H9 (cell line): ENCODE measurements around the gene PIP5K1C. TPM values are rescaled to one million over a fixed set of nuclear protein-coding genes. Genes with fewer than 3 reads are reported as not detected.
A peak's percentile ranks its signal among the peaks of the same experiment; 100 is the strongest.

Experiments used
- DNase-seq: peaks from one replicate; pipeline ENCODE4 v3.0.0-alpha.2; 2017
- H2AFZ ChIP-seq: one replicate; pipeline ENCODE4 v1.6.1; 2013; ENCODE audit warnings: mild to moderate bottlenecking, low read length, control low read depth, moderate library complexity
- H2AK5ac ChIP-seq: 2 replicates; pipeline ENCODE4 v1.6.1; 2013; ENCODE audit warnings: low read length, control low read depth, mixed read lengths; ENCODE audit not compliant: insufficient read length
- H2BK120ac ChIP-seq: one replicate; pipeline ENCODE4 v1.6.1; 2013; ENCODE audit warnings: low read depth, mild to moderate bottlenecking, low read length, control low read depth, inconsistent platforms; ENCODE audit not compliant: poor library complexity, severe bottlenecking
- H2BK12ac ChIP-seq: 2 replicates; pipeline ENCODE4 v1.6.1; 2013; ENCODE audit warnings: low read length, control low read depth, mixed read lengths, low read depth; ENCODE audit not compliant: insufficient read length
- H2BK15ac ChIP-seq: 2 replicates; pipeline ENCODE4 v1.6.1; 2013; ENCODE audit warnings: low read depth, low read length, control low read depth
- H2BK20ac ChIP-seq: one replicate; pipeline ENCODE4 v1.6.1; 2013; ENCODE audit warnings: low read depth, mild to moderate bottlenecking, low read length, control low read depth, inconsistent platforms; ENCODE audit not compliant: poor library complexity, severe bottlenecking
- H2BK5ac ChIP-seq: 2 replicates; pipeline ENCODE4 v1.6.1; 2013; ENCODE audit warnings: low read length, control low read depth, mixed read lengths; ENCODE audit not compliant: insufficient read length
- H3K14ac ChIP-seq: 2 replicates; pipeline ENCODE4 v1.6.1; 2013; ENCODE audit warnings: low read length, control low read depth; ENCODE audit not compliant: insufficient read depth
- H3K18ac ChIP-seq: 2 replicates; pipeline ENCODE4 v1.6.1; 2013; ENCODE audit warnings: low read depth, mild to moderate bottlenecking, mixed read lengths, low read length, control low read depth; ENCODE audit not compliant: insufficient read length
- H3K23ac ChIP-seq: 2 replicates; pipeline ENCODE4 v1.6.1; 2013; ENCODE audit warnings: low read length, control low read depth, mixed read lengths, low read depth; ENCODE audit not compliant: insufficient read length
- H3K23me2 ChIP-seq: 2 replicates; pipeline ENCODE4 v1.6.1; 2013; ENCODE audit warnings: low read depth, mild to moderate bottlenecking, mixed read lengths, low read length, control low read depth; ENCODE audit not compliant: insufficient read length, poor library complexity, severe bottlenecking
- H3K27ac ChIP-seq: 2 replicates; pipeline ENCODE4 v1.5.1; 2013; ENCODE audit warnings: low read length, control low read depth, mixed read lengths, low read depth; ENCODE audit not compliant: insufficient read length
- H3K27me3 ChIP-seq: 2 replicates; pipeline ENCODE4 v1.6.1; 2013; ENCODE audit warnings: low read length, control low read depth, inconsistent platforms; ENCODE audit not compliant: insufficient read depth
- H3K4ac ChIP-seq: 2 replicates; pipeline ENCODE4 v1.6.1; 2013; ENCODE audit warnings: low read depth, mild to moderate bottlenecking, control low read depth, inconsistent platforms, low read length, moderate library complexity
- H3K4me1 ChIP-seq: 2 replicates; pipeline ENCODE4 v1.6.1; 2013; ENCODE audit warnings: low read length, control low read depth, inconsistent platforms; ENCODE audit not compliant: insufficient read depth
- H3K4me2 ChIP-seq: 2 replicates; pipeline ENCODE4 v1.6.1; 2013; ENCODE audit warnings: low read length, control low read depth, mixed read lengths; ENCODE audit not compliant: insufficient read length, insufficient read depth
- H3K56ac ChIP-seq: 2 replicates; pipeline ENCODE4 v1.6.1; 2013; ENCODE audit warnings: low read depth, mild to moderate bottlenecking, mixed read lengths, low read length, control low read depth; ENCODE audit not compliant: insufficient read length
- H3K79me1 ChIP-seq: 2 replicates; pipeline ENCODE4 v1.6.1; 2013; ENCODE audit warnings: low read depth, mild to moderate bottlenecking, moderate library complexity, low read length, control low read depth, inconsistent platforms; ENCODE audit not compliant: insufficient read depth, poor library complexity, severe bottlenecking
- H3K79me2 ChIP-seq: 2 replicates; pipeline ENCODE4 v1.6.1; 2013; ENCODE audit warnings: low read length, control low read depth, inconsistent platforms; ENCODE audit not compliant: insufficient read depth
- H3K9ac ChIP-seq: 2 replicates; pipeline ENCODE4 v1.6.1; 2013; ENCODE audit warnings: low read length, control low read depth, mixed read lengths; ENCODE audit not compliant: insufficient read length; ENCODE audit errors: extremely low read depth
- H3K9me3 ChIP-seq: one replicate; pipeline ENCODE4 v1.6.1; 2013; ENCODE audit warnings: low read depth, low read length, inconsistent platforms; ENCODE audit not compliant: control insufficient read depth
- H3T11ph ChIP-seq: one replicate; pipeline ENCODE4 v1.6.1; 2013; ENCODE audit warnings: mild to moderate bottlenecking, low read length, control low read depth, inconsistent platforms
- H4K20me1 ChIP-seq: one replicate; pipeline ENCODE4 v1.6.1; 2013; ENCODE audit not compliant: control insufficient read depth, insufficient read length, insufficient read depth
- H4K5ac ChIP-seq: 2 replicates; pipeline ENCODE4 v1.6.1; 2013; ENCODE audit warnings: low read depth, mild to moderate bottlenecking, mixed read lengths, low read length, control low read depth; ENCODE audit not compliant: insufficient read length
- H4K8ac ChIP-seq: replicated peaks from 2 replicates; pipeline ENCODE4 v1.6.1; 2013; ENCODE audit warnings: low read length, control low read depth, mixed read lengths, low read depth; ENCODE audit not compliant: insufficient read length
- H4K91ac ChIP-seq: 2 replicates; pipeline ENCODE4 v1.6.1; 2013; ENCODE audit warnings: low read depth, mild to moderate bottlenecking, moderate library complexity, mixed read lengths, low read length, control low read depth; ENCODE audit not compliant: insufficient read length
- H3K27ac Mint-ChIP-seq, 3 experiments: 2 replicates in 2 of 3; 3 replicates in 1 of 3; pipeline ENCODE4 v1.8.0; 2020 to 2021; ENCODE audit warnings: mixed read lengths in 3 of 3, mild to moderate bottlenecking in 1 of 3, moderate library complexity in 1 of 3
- H3K27me3 Mint-ChIP-seq: 2 replicates; pipeline ENCODE4 v1.8.0; 2021; ENCODE audit warnings: low read depth, mild to moderate bottlenecking, moderate library complexity, mixed read lengths
- H3K36me3 Mint-ChIP-seq, 3 experiments: 2 replicates in 2 of 3; 3 replicates in 1 of 3; pipeline ENCODE4 v1.8.0; 2020 to 2021; ENCODE audit warnings: low read depth in 3 of 3, mixed read lengths in 3 of 3; ENCODE audit not compliant: insufficient read depth in 1 of 3
- H3K4me1 Mint-ChIP-seq, 2 experiments: 2 replicates each; pipeline ENCODE4 v1.8.0; 2020; ENCODE audit warnings: mixed read lengths in 2 of 2
- H3K4me3 Mint-ChIP-seq, 2 experiments: 2 replicates in 1 of 2; 3 replicates in 1 of 2; pipeline ENCODE4 v1.8.0; 2020 to 2021; ENCODE audit warnings: mild to moderate bottlenecking in 2 of 2, mixed read lengths in 2 of 2, moderate library complexity in 1 of 2
- H3K9me3 Mint-ChIP-seq, 2 experiments: 2 replicates in 1 of 2; 3 replicates in 1 of 2; pipeline ENCODE4 v1.8.0; 2020; ENCODE audit warnings: mild to moderate bottlenecking in 2 of 2, mixed read lengths in 2 of 2, moderate library complexity in 1 of 2
- CTCF ChIP-seq: fragments of 200-600 bp; sonication (generic); conservative IDR thresholded peaks from 3 replicates; pipeline ENCODE4 v1.8.0; 2021; ENCODE audit warnings: antibody characterized with exemption, mild to moderate bottlenecking
- WGBS: extraction: QIAGEN DNeasy Blood & Tissue Kit; methylation state at CpG from one replicate; pipeline ENCODE4 v1.1.7; 2013; ENCODE audit warnings: missing lambda C conversion rate, low lambda C conversion rate, mixed read lengths; ENCODE audit not compliant: insufficient read length; ENCODE audit errors: extremely low coverage; 5-methylcytosine and 5-hydroxymethylcytosine counted together
- total RNA-seq: library from RNA; stranded (reverse); gene quantifications from 2 replicates; pipeline ENCODE4 v1.2.1, GENCODE V29; 2021

Gene PIP5K1C
- total RNA-seq, 1 experiment from 2014 or later, result 41.7 TPM

GRCh38 chr19:3671680-3672574 is 28.3 kb downstream of the PIP5K1C start:
- peaks cover 16 to 26% of the 10 kb centered on the region in 2 experiments for H3K4me1 Mint-ChIP-seq
- H3K27me3 Mint-ChIP-seq, result no peaks in the 10 kb centered on the region
- H3K79me1 ChIP-seq, result peaks cover 4% of the 10 kb centered on the region
- H3K9me3 ChIP-seq, result no peaks in the 10 kb centered on the region
- no peak overlapping the region for H4K5ac ChIP-seq
- no peaks in the 10 kb centered on the region for H3K27me3 ChIP-seq
- H2BK15ac ChIP-seq, result no peak overlapping the region
- H3K23ac ChIP-seq, result no peak overlapping the region
- no peak overlapping the region for H3K9ac ChIP-seq
- H3K27ac ChIP-seq, result no peak overlapping the region
- H4K20me1 ChIP-seq, result peaks cover 4% of the 10 kb centered on the region
- H2BK120ac ChIP-seq, result no peak overlapping the region
- no peak overlapping the region for H2BK20ac ChIP-seq
- peak overlapping the region; percentile 46 for H3K14ac ChIP-seq
- no peak overlapping the region for H3K18ac ChIP-seq
- no peak overlapping the region for H3K56ac ChIP-seq
- DNase-seq, result no peak
- no peaks in the 10 kb centered on the region; a peak in 2 of 7 replicates for H3K36me3 Mint-ChIP-seq
- H3K9me3 Mint-ChIP-seq, result no peaks in the 10 kb centered on the region
- H2BK5ac ChIP-seq, result no peak overlapping the region
- no peak overlapping the region for H3T11ph ChIP-seq
- no peak overlapping the region for H2BK12ac ChIP-seq
- H3K4me3 Mint-ChIP-seq, result no peak overlapping the region
- no peak overlapping the region; the same call in 1 of the 2 replicates for H3K4ac ChIP-seq
- no peak overlapping the region for H3K4me2 ChIP-seq
- no peak overlapping the region for H2AFZ ChIP-seq
- no peaks in the 10 kb centered on the region for H3K23me2 ChIP-seq
- no peak overlapping the region for H4K91ac ChIP-seq
- no peak overlapping the region for H4K8ac ChIP-seq
- no CpG with 5 or more reads among the region's 40 CpGs for WGBS
- H2AK5ac ChIP-seq, result no peak overlapping the region
- no peak for TF ChIP-seq CTCF
- peak overlapping the region in 1 of 3 experiments; percentile 68; a peak in 2 of 7 replicates for H3K27ac Mint-ChIP-seq
- no peaks in the 10 kb centered on the region; the same call in 1 of the 2 replicates for H3K4me1 ChIP-seq
- H3K79me2 ChIP-seq, result no peaks in the 10 kb centered on the region
